Natural killer cell (primary cell): ENCODE measurements around the gene CASP10. TPM values are rescaled to one million over a fixed set of nuclear protein-coding genes. Genes with fewer than 3 reads are reported as not detected.

ENCODE experiments used
- ATAC-seq, 3 donors: fragments of 150-1000 bp in 2 of 3; fragments of 200-7000 bp in 1 of 3; cut with Tn5 transposase; 1 replicate in 1 of 3; 2 replicates in 2 of 3; pipeline ENCODE4 v1.10.0; 2021; ENCODE audit warnings: mild to moderate bottlenecking in 2 of 3, moderate library complexity in 2 of 3
- DNase-seq, 2 donors: peaks; one replicate each; pipeline versions ENCODE4 v3.0.0 to v3.0.0-alpha.2; 2013 to 2021; ENCODE audit warnings: mixed read lengths in 1 of 2
- H3K27ac ChIP-seq: one replicate; pipeline ENCODE4 v1.5.1; 2013; ENCODE audit warnings: mild to moderate bottlenecking, low read length
- H3K27me3 ChIP-seq: one replicate; pipeline ENCODE4 v1.6.1; 2013; ENCODE audit warnings: low read length; ENCODE audit not compliant: control insufficient read depth, insufficient read depth
- H3K36me3 ChIP-seq: one replicate; pipeline ENCODE4 v1.6.1; 2013; ENCODE audit warnings: low read length; ENCODE audit not compliant: control insufficient read depth, insufficient read depth
- H3K4me1 ChIP-seq: one replicate; pipeline ENCODE4 v1.6.1; 2013; ENCODE audit warnings: low read length; ENCODE audit not compliant: control insufficient read depth, insufficient read depth
- H3K4me3 ChIP-seq: one replicate; pipeline ENCODE4 v1.5.1; 2013; ENCODE audit warnings: low read length
- H3K9me3 ChIP-seq: one replicate; pipeline ENCODE4 v1.6.1; 2013; ENCODE audit warnings: low read length; ENCODE audit not compliant: control insufficient read depth, insufficient read depth
- H3K27ac Mint-ChIP-seq, 2 donors: one replicate each; pipeline ENCODE4 v1.8.0; 2022; ENCODE audit warnings: mild to moderate bottlenecking in 2 of 2, mixed read lengths in 2 of 2, moderate library complexity in 1 of 2
- H3K27me3 Mint-ChIP-seq, 2 donors: one replicate each; pipeline ENCODE4 v1.8.0; 2022; ENCODE audit warnings: low read depth in 2 of 2, mixed read lengths in 2 of 2
- H3K36me3 Mint-ChIP-seq: one replicate; pipeline ENCODE4 v1.8.0; 2022; ENCODE audit warnings: mixed read lengths
- H3K4me1 Mint-ChIP-seq, 2 donors: one replicate each; pipeline ENCODE4 v1.8.0; 2022; ENCODE audit warnings: mixed read lengths in 2 of 2
- H3K4me3 Mint-ChIP-seq: one replicate; pipeline ENCODE4 v1.8.0; 2022; ENCODE audit warnings: mild to moderate bottlenecking, moderate library complexity, mixed read lengths
- H3K9me3 Mint-ChIP-seq, 2 donors: one replicate each; pipeline ENCODE4 v1.8.0; 2022; ENCODE audit warnings: mixed read lengths in 2 of 2
- CTCF ChIP-seq: fragments of 200-600 bp; IDR thresholded peaks from one replicate; pipeline ENCODE4 v1.8.0; 2022; ENCODE audit warnings: antibody characterized with exemption
- WGBS: methylation state at CpG from one replicate; pipeline ENCODE4 v1.1.7; 2013; ENCODE audit warnings: missing lambda C conversion rate; ENCODE audit not compliant: insufficient coverage; 5-methylcytosine and 5-hydroxymethylcytosine counted together
- intact Hi-C: fragments of 100-400 bp; cut with micrococcal nuclease; formaldehyde crosslinking; loops from one replicate; pipeline ENCODE4 v1.14.2; 2022
- total RNA-seq, 4 donors: library from RNA; stranded (reverse); fragments of 120-200 nt in 1 of 4; gene quantifications; one replicate each; pipeline versions ENCODE4 v1.2.3 to v1.2.4, GENCODE V29; 2013 to 2022

The CASP10 gene
- total RNA-seq, 3 donors from 2014 or later (not counting 1 experiment from before 2014, with no cell fraction given), result 67.4 to 101 (median 75.3) TPM

GRCh38 chr2:201215963-201216362 lies 33.0 kb downstream of the CASP10 start:
- no peaks in the 10 kb centered on the region for H3K27me3 Mint-ChIP-seq

DNA sequence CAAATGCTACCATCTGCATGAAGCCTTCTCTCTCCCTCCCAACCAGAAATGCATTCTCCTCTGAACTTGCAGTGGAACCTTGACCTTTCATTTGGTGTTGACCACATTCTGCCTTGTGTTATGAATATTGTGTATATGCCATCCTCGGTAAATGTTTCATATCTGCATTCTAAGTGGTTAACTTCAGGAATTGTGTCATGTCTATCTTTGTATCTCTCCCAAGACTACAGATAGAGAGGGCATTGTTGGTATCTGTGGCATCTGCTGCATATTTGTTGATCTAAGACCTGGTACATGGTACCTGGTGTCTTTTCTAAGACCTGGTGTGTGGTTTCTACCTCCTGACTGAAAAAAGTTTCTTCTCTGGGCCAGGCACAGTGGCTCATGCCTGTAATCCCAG lies 34.0 kb downstream of the CASP10 start:
- no peak for ATAC-seq
- no peaks in the 10 kb centered on the region for H3K27me3 Mint-ChIP-seq
- intact Hi-C loops, result no loop called here

More at GRCh38 chr2:201215963-201216362, 33.0 kb downstream of the CASP10 start:
- H3K27ac ChIP-seq, result no peak overlapping the region
- DNase-seq (no peak), ATAC-seq (no peak)
- intact Hi-C loops, result no loop called here
- no peak overlapping the region for H3K4me3 ChIP-seq
- H3K4me1 Mint-ChIP-seq, result peaks cover 11 to 17% of the 10 kb centered on the region in 2 donors
- H3K4me3 Mint-ChIP-seq, result no peak overlapping the region
- WGBS, result 100% methylated on average over 3 of the region's 4 CpGs
- peaks cover 7% of the 10 kb centered on the region for H3K36me3 Mint-ChIP-seq
- no peaks in the 10 kb centered on the region for H3K9me3 ChIP-seq
- peaks cover 42% of the 10 kb centered on the region for H3K36me3 ChIP-seq
- TF ChIP-seq CTCF, result no peak
- H3K27me3 ChIP-seq, result no peaks in the 10 kb centered on the region
- H3K4me1 ChIP-seq, result peaks cover 3% of the 10 kb centered on the region
- H3K9me3 Mint-ChIP-seq, result no peaks in the 10 kb centered on the region
- peak overlapping the region in 1 of 2 donors; percentile 24 for H3K27ac Mint-ChIP-seq

GRCh38 chr2:201218780-201219179 lies 35.8 kb downstream of the CASP10 start:
- no peaks in the 10 kb centered on the region for H3K27me3 ChIP-seq
- H3K27me3 Mint-ChIP-seq, result no peaks in the 10 kb centered on the region
- H3K4me1 Mint-ChIP-seq, result peaks cover 13 to 20% of the 10 kb centered on the region in 2 donors
- no peak for TF ChIP-seq CTCF
- 92% methylated on average over 6 of the region's 6 CpGs for WGBS
- peaks cover 41% of the 10 kb centered on the region for H3K36me3 ChIP-seq
- no peak overlapping the region for H3K27ac ChIP-seq
- intact Hi-C loops, result no loop called here
- ATAC-seq, result no peak
- DNase-seq, result no peak
- peak overlapping the region in 1 of 2 donors; percentile 81 for H3K27ac Mint-ChIP-seq
- H3K4me1 ChIP-seq, result peaks cover 2% of the 10 kb centered on the region
- no peaks in the 10 kb centered on the region for H3K9me3 ChIP-seq
- no peak overlapping the region for H3K4me3 Mint-ChIP-seq
- peaks cover 7% of the 10 kb centered on the region for H3K36me3 Mint-ChIP-seq
- H3K9me3 Mint-ChIP-seq, result no peaks in the 10 kb centered on the region
- H3K4me3 ChIP-seq, result no peak overlapping the region

More for the DNA sequence above, 34.0 kb downstream of the CASP10 start:
- Histone ChIP-seq H3K9me3 (no peaks in the 10 kb centered on the region), H3K27me3 (no peaks in the 10 kb centered on the region), H3K36me3 (peaks cover 41% of the 10 kb centered on the region), H3K4me3 (no peak overlapping the region), H3K4me1 (no peaks in the 10 kb centered on the region), H3K27ac (no peak overlapping the region)
- DNase-seq, result no peak
- WGBS, result 50% methylated on average over 1 of the region's 1 CpG
- no peak for TF ChIP-seq CTCF
- H3K27ac Mint-ChIP-seq, result peak overlapping the region; percentile 14 to 24
- H3K36me3 Mint-ChIP-seq, result peaks cover 7% of the 10 kb centered on the region
- H3K4me3 Mint-ChIP-seq, result no peak overlapping the region
- peaks cover 4 to 10% of the 10 kb centered on the region in 2 donors for H3K4me1 Mint-ChIP-seq
- no peaks in the 10 kb centered on the region for H3K9me3 Mint-ChIP-seq
